PC-3 (cell line): ENCODE data around the gene FILIP1L.

Experiments
- CTCF ChIP-seq: fragments of 300-600 bp; sonication (generic); conservative IDR thresholded peaks from 2 replicates; pipeline ENCODE4 v1.5.1; 2017; ENCODE audit warnings: antibody characterized with exemption, low read depth, mild to moderate bottlenecking, low read length
- EZH2phosphoT487 ChIP-seq: fragments of 300-600 bp; sonication (generic); IDR thresholded peaks from 2 replicates; pipeline ENCODE4 v1.6.1; 2018; ENCODE audit warnings: mild to moderate bottlenecking, antibody characterized with exemption, low read length, borderline replicate concordance

GRCh38 chr3:99836681-99837080 is 277.6 kb downstream of the FILIP1L start:
- no peak for TF ChIP-seq CTCF
- no peak for TF ChIP-seq EZH2phosphoT487
